A549 (cell line): Measurements from ENCODE around the gene APOBEC3G. TPM values are rescaled to one million over a fixed set of nuclear protein-coding genes. Genes with fewer than 3 reads are reported as not detected.
"Not testable (repeated sequence)": the region's sequence is repeated elsewhere in the genome, so short reads cannot be mapped to it uniquely, and the experiment has no call there.

Source experiments
- ATAC-seq, 2 experiments: fragments of 200-7000 bp in 1 of 2; fragments of >200 bp in 1 of 2; cut with Nextera tagmentation in 1 of 2; cut with Tn5 transposase in 1 of 2; 3 replicates each; pipeline versions ENCODE4 v1.8.0 to v1.9.1; 2018 to 2020; ENCODE audit warnings: mild to moderate bottlenecking in 1 of 2, moderate library complexity in 1 of 2
- CTCF ChIA-PET: fragments of 300-600 bp; sonication (Branson Sonifier 250); formaldehyde crosslinking; extraction: SDS; loops from one replicate; lab custom pipeline; 2021; ENCODE audit warnings: antibody characterized with exemption, inconsistent platforms; lab: Yijun Ruan, JAX
- POLR2A ChIA-PET: fragments of 350-600 bp; formaldehyde crosslinking; extraction: SDS; loops from one replicate; lab custom pipeline; 2021; ENCODE audit warnings: antibody characterized with exemption, inconsistent platforms; lab: Yijun Ruan, JAX
- DNase-seq, 2 experiments: peaks; one replicate each; pipeline versions ENCODE4 v3.0.0 to v3.0.0-alpha.2; 2011 to 2016; ENCODE audit warnings: low read depth in 1 of 2, low spot score in 1 of 2
- FAIRE-seq: peaks from 2 replicates; lab custom pipeline; 2011; peaks lifted over from hg19 to GRCh38; lab: Jason Lieb, UNC
- H3K27ac ChIP-seq, 2 experiments: fragments of >200 bp; sonication (Bioruptor Twin); formaldehyde crosslinking; 3 replicates each; pipeline ENCODE4 v1.5.1; 2016 to 2017
- H3K4me1 ChIP-seq: fragments of >200 bp; sonication (Bioruptor Twin); formaldehyde crosslinking; 3 replicates; pipeline ENCODE4 v1.6.1; 2016
- H3K4me2 ChIP-seq: fragments of >200 bp; sonication (Bioruptor Twin); formaldehyde crosslinking; 3 replicates; pipeline ENCODE4 v1.6.1; 2016
- H3K4me3 ChIP-seq: fragments of >200 bp; sonication (Bioruptor Twin); formaldehyde crosslinking; 3 replicates; pipeline ENCODE4 v1.5.1; 2016
- H3K9me3 ChIP-seq: fragments of >200 bp; sonication (Bioruptor Twin); formaldehyde crosslinking; 3 replicates; pipeline ENCODE4 v1.6.1; 2016
- ATOH8 ChIP-seq: fragments of 250-450 bp; sonication (Bioruptor Pico); IDR thresholded peaks from 2 replicates; pipeline ENCODE4 v1.5.0; 2020; ENCODE audit warnings: low read depth, mild to moderate bottlenecking, moderate library complexity
- CHD2 ChIP-seq: fragments of 150-350 bp; IDR thresholded peaks from 2 replicates; pipeline ENCODE4 v1.6.1; 2014; ENCODE audit warnings: low read length; ENCODE audit not compliant: partially characterized antibody
- EHMT2 ChIP-seq: fragments of 200-600 bp; sonication (generic); IDR thresholded peaks from 2 replicates; pipeline ENCODE4 v1.6.1; 2016; ENCODE audit warnings: antibody characterized with exemption, low read depth, mild to moderate bottlenecking, moderate library complexity
- FOSB ChIP-seq: fragments of 250-450 bp; sonication (Bioruptor Pico); IDR thresholded peaks from 2 replicates; pipeline ENCODE4 v1.5.0; 2020; ENCODE audit warnings: mild to moderate bottlenecking, moderate library complexity
- FOXS1 ChIP-seq: fragments of 250-450 bp; sonication (Bioruptor Pico); IDR thresholded peaks from 2 replicates; pipeline ENCODE4 v1.5.0; 2020; ENCODE audit warnings: mild to moderate bottlenecking, moderate library complexity
- HDAC2 ChIP-seq: fragments of 200-600 bp; sonication (generic); IDR thresholded peaks from 2 replicates; pipeline ENCODE4 v1.6.1; 2016
- HES2 ChIP-seq: fragments of >200 bp; sonication (Bioruptor Twin); formaldehyde crosslinking; IDR thresholded peaks from 2 replicates; pipeline ENCODE4 v1.6.1; 2016
- HEYL ChIP-seq: fragments of 250-450 bp; sonication (Bioruptor Pico); IDR thresholded peaks from 2 replicates; pipeline ENCODE4 v1.8.0; 2021; ENCODE audit warnings: mild to moderate bottlenecking, moderate library complexity
- HOXB5 ChIP-seq: fragments of 250-450 bp; sonication (Bioruptor Pico); IDR thresholded peaks from 2 replicates; pipeline ENCODE4 v1.5.0; 2020; ENCODE audit warnings: mild to moderate bottlenecking, moderate library complexity
- MAFK ChIP-seq: fragments of 450-650 bp; IDR thresholded peaks from 2 replicates; pipeline ENCODE4 v1.6.1; 2014; ENCODE audit not compliant: partially characterized antibody
- MAZ ChIP-seq: fragments of 150-350 bp; IDR thresholded peaks from 2 replicates; pipeline ENCODE4 v1.6.1; 2014; ENCODE audit warnings: antibody characterized with exemption, low read depth, low read length, borderline replicate concordance
- NFE2L2 ChIP-seq: fragments of 150-350 bp; conservative IDR thresholded peaks from 2 replicates; pipeline ENCODE4 v1.6.1; 2014; ENCODE audit warnings: low read length
- NR3C1 ChIP-seq: fragments of >200 bp; sonication (Bioruptor Twin); formaldehyde crosslinking; IDR thresholded peaks from 3 replicates; pipeline ENCODE4 v1.6.1; 2017
- PHF8 ChIP-seq: fragments of 200-600 bp; sonication (generic); IDR thresholded peaks from 2 replicates; pipeline ENCODE4 v1.6.1; 2016; ENCODE audit warnings: low read depth, mild to moderate bottlenecking, antibody characterized with exemption, moderate library complexity, borderline replicate concordance
- POLR2A ChIP-seq: IDR thresholded peaks from 2 replicates; pipeline ENCODE4 v1.6.1; 2012; ENCODE audit warnings: mild to moderate bottlenecking, low read length
- POLR2AphosphoS2 ChIP-seq: conservative IDR thresholded peaks from 2 replicates; pipeline ENCODE4 v1.6.1; 2012; ENCODE audit warnings: low read length, improper control_type of control experiment, inconsistent platforms
- RCOR1 ChIP-seq: fragments of 150-350 bp; IDR thresholded peaks from 2 replicates; pipeline ENCODE4 v1.6.1; 2014; ENCODE audit warnings: antibody characterized with exemption, low read length, low read depth
- RNF2 ChIP-seq: fragments of 200-600 bp; sonication (generic); IDR thresholded peaks from 2 replicates; pipeline ENCODE4 v1.6.1; 2016; ENCODE audit warnings: low read depth, mild to moderate bottlenecking, antibody characterized with exemption, moderate library complexity, borderline replicate concordance
- SMC3 ChIP-seq: fragments of >200 bp; sonication (Bioruptor Twin); formaldehyde crosslinking; IDR thresholded peaks from 3 replicates; pipeline ENCODE4 v1.6.1; 2018; ENCODE audit warnings: inconsistent platforms
- TFCP2L1 ChIP-seq: fragments of 250-450 bp; sonication (Bioruptor Pico); IDR thresholded peaks from 2 replicates; pipeline ENCODE4 v1.5.0; 2021; ENCODE audit warnings: mild to moderate bottlenecking
- ZFP36 ChIP-seq: fragments of 450-650 bp; IDR thresholded peaks from 2 replicates; pipeline ENCODE4 v1.6.1; 2014; ENCODE audit warnings: borderline replicate concordance; ENCODE audit not compliant: partially characterized antibody
- ZSCAN20 ChIP-seq: fragments of 250-450 bp; sonication (Bioruptor Pico); IDR thresholded peaks from 2 replicates; pipeline ENCODE4 v1.8.0; 2022; ENCODE audit warnings: mild to moderate bottlenecking, moderate library complexity
- WGBS: methylation state at CpG from one replicate; pipeline ENCODE4 v1.1.6; 2017; ENCODE audit errors: missing lambda C conversion rate; 5-methylcytosine and 5-hydroxymethylcytosine counted together
- polyA plus RNA-seq, 4 experiments: library from polyadenylated mRNA; depleted of rRNA in 3 of 4; stranded (reverse); fragments of >200 nt; fragmentation: RNase III in 1 of 4; extraction: RNeasy Plus Mini Kit Qiagen cat#74134 plus additional on column Dnase treatment in 1 of 4; gene quantifications; 2 replicates in 3 of 4; 3 replicates in 1 of 4; pipeline ENCODE4 v1.2.3, GENCODE V29; 2011 to 2017

Gene APOBEC3G
- polyA plus RNA-seq, 2 of the 4 experiments (the other 2 are of a cell fraction) = not detected

GRCh38 chr22:39039306-39040126 lies 37.6 kb upstream of the APOBEC3G start:
- Histone ChIP-seq H3K4me2 (peak overlapping the region; percentile 61), H3K4me1 (0 out of 3 replicates have a peak, but pooled peaks cover 6% of the 10 kb centered on the region), H3K4me3 (no peak overlapping the region), H3K27ac (peak overlapping the region in 1 of 2 experiments; percentile 79; a peak in 1 of 6 replicates), H3K9me3 (no peaks in the 10 kb centered on the region)
- POLR2A ChIA-PET = no interaction called here
- CTCF ChIA-PET = interaction anchor here (1.1 kb wide), 1 partner anchor 30 kb away, joined by 3 read pairs; no protein-coding TSS in a partner anchor
- WGBS = 87% methylated on average over 19 of the region's 19 CpGs
- TF ChIP-seq ATOH8 (no peak), FOSB (no peak), MAFK (no peak)
- FAIRE-seq (no peak), DNase-seq (no peak), ATAC-seq (no peak)

GRCh38 chr22:39040155-39040537 lies 36.9 kb upstream of the APOBEC3G start:
- Histone ChIP-seq H3K4me2 (peak overlapping the region; percentile 61), H3K4me3 (peak overlapping the region; percentile 25; the same call in 1 of the 3 replicates), H3K27ac (peak overlapping the region; percentile 50 to 79; a peak in 3 of 6 replicates)
- CTCF ChIA-PET, H3K4me1 ChIP-seq, FAIRE-seq, DNase-seq, POLR2A ChIA-PET, H3K9me3 ChIP-seq: not testable (repeated sequence)
- 54% methylated on average over 9 of the region's 14 CpGs for WGBS
- ATAC-seq = peak in 1 of 2 experiments; percentile 21; a peak in 2 of 6 replicates

DNA sequence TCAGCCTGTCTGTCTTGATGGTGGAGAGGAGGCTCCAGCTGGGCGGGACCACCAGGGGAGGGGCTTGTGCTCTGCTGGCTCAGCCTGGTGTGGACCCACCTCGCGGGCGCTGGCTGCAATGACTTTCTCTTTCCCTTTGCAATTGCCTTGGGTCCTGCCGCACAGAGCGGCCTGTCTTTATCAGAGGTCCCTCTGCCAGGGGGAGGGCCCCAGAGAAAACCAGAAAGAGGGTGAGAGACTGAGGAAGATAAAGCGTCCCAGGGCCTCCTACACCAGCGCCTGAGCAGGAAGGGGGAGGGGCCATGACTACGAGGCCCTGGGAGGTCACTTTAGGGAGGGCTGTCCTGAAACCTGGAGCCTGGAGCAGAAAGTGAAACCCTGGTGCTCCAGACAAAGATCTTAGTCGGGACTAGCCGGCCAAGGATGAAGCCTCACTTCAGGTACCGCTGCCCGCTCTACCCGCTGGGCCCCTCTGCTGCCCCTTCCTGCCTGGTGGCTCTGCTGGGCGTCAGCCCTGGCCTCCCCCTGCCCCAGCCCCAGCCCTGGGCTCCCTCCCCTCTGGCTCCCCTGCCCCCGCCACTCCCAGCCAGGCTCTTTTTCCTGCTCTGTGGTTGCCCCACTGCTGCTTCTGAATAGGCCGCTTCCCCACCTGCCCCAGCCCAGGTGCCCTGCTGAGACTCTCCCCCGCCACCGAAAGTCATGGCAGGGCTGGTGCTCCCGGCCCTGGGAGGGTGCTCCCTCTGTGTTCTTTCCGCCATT lies 36.4 kb upstream of the APOBEC3G start, which contains the start of gene APOBEC3F:
APOBEC3F (plus strand) TSS at position 327 of the 759 bp plus-strand sequence; CDS start at position 424, 97 bp downstream.
- FAIRE-seq, CTCF ChIA-PET, H3K4me1 ChIP-seq: not testable (repeated sequence)
- Histone ChIP-seq H3K4me3 (peak within 1 kb of the TSS; percentile 67), H3K27ac (peak within 1 kb of the TSS; percentile 94 to 95), H3K4me2 (peak within 1 kb of the TSS; percentile 93)
- peak in 1 of 2 experiments; percentile 40 for DNase-seq
- 9% methylated on average over 9 of the region's 21 CpGs for WGBS
- peak; percentile 92 to 93 for ATAC-seq
- 0 out of 2 replicates have a peak, but pooled peaks have one; percentile 14 for TF ChIP-seq POLR2A
- TF ChIP-seq, all 56 proteins: peak for 1; not testable (repeated sequence) for 55
- POLR2A ChIA-PET, H3K9me3 ChIP-seq: not testable (repeated sequence)

DNA sequence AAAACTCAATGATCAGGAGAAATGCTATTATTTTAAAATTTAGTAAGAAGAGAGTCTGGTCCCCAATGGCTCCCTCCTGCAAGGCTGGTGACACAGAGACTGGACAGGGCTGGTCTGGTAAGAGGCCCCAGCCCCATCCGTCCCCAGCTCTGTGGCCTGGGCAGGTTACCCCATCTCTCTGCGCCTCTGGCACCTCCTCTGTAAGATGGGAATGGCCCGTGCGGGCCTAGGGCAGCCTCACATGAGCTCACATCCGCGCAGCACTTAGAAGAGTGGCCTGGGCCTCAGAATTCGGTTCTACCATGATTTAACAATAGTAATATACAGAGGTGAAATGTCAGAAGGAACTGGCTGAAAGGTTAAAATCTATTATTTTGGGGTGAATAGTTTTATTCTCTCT lies 35.2 kb upstream of the APOBEC3G start:
- WGBS = 97% methylated on average over 7 of the region's 7 CpGs
- H3K27ac ChIP-seq = no peak overlapping the region
- CTCF ChIA-PET = no interaction called here

DNA sequence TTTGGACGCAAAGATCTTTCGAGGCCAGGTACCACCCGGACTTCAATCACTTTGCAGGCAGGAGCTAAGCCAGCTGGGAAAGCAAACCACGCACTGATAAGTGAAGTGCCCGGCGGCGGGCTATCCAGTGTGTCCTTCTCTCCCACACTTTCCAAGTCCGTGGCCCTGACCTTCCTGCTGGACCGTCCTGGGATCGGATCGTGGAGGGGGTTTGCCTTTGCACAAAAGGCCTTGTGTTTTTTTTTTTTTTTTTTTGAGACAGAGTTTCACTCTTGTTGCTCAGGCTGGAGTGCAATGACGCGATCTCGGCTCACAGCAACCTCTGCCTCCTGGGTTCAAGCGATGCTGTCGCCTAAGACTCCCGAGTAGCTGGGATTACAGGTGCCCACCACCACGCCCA lies 34.0 kb upstream of the APOBEC3G start:
- H3K4me3 ChIP-seq, H3K4me1 ChIP-seq, H3K4me2 ChIP-seq, POLR2A ChIA-PET, DNase-seq, H3K27ac ChIP-seq, H3K9me3 ChIP-seq, FAIRE-seq, ATAC-seq: not testable (repeated sequence)
- CTCF ChIA-PET = interaction anchor here (1.6 kb wide), 1 partner anchor 173 kb away, joined by 3 read pairs; no protein-coding TSS in a partner anchor
- 94% methylated on average over 15 of the region's 18 CpGs for WGBS

More for the DNA sequence above, 35.2 kb upstream of the APOBEC3G start:
- DNase-seq (no peak), ATAC-seq (no peak), FAIRE-seq (no peak)
- Histone ChIP-seq H3K4me1 (0 out of 3 replicates have a peak, but pooled peaks cover 6% of the 10 kb centered on the region), H3K4me3 (no peak overlapping the region), H3K4me2 (peak overlapping the region; percentile 93; the same call in 2 of the 3 replicates), H3K9me3 (no peaks in the 10 kb centered on the region)
- POLR2A ChIA-PET = no interaction called here
- TF ChIP-seq RCOR1 = no peak
- no peak for TF ChIP-seq EHMT2
- no peak for TF ChIP-seq POLR2AphosphoS2
- no peak for TF ChIP-seq FOSB
- no peak for TF ChIP-seq ZSCAN20 (CRISPR knock-in tag)
- no peak for TF ChIP-seq TFCP2L1 (CRISPR knock-in tag)
- no peak for TF ChIP-seq HES2
- no peak for TF ChIP-seq PHF8
- TF ChIP-seq RNF2 = no peak
- no peak for TF ChIP-seq NR3C1
- TF ChIP-seq MAZ = no peak
- TF ChIP-seq FOXS1 (CRISPR knock-in tag) = no peak
- no peak for TF ChIP-seq NFE2L2
- no peak for TF ChIP-seq SMC3
- no peak for TF ChIP-seq CHD2
- TF ChIP-seq ZFP36 = no peak
- no peak for TF ChIP-seq HOXB5 (CRISPR knock-in tag)
- TF ChIP-seq HDAC2 = no peak
- TF ChIP-seq HEYL = no peak

GRCh38 chr22:39045136-39045535 lies 31.9 kb upstream of the APOBEC3G start:
- FAIRE-seq, H3K4me3 ChIP-seq, ATAC-seq, CTCF ChIA-PET, H3K9me3 ChIP-seq, H3K27ac ChIP-seq, H3K4me2 ChIP-seq, DNase-seq, POLR2A ChIA-PET, H3K4me1 ChIP-seq: not testable (repeated sequence)
- WGBS = 86% methylated on average over 14 of the region's 14 CpGs
